Measurements from ENCODE around the gene MYH9.

MYH9 gene

DNA sequence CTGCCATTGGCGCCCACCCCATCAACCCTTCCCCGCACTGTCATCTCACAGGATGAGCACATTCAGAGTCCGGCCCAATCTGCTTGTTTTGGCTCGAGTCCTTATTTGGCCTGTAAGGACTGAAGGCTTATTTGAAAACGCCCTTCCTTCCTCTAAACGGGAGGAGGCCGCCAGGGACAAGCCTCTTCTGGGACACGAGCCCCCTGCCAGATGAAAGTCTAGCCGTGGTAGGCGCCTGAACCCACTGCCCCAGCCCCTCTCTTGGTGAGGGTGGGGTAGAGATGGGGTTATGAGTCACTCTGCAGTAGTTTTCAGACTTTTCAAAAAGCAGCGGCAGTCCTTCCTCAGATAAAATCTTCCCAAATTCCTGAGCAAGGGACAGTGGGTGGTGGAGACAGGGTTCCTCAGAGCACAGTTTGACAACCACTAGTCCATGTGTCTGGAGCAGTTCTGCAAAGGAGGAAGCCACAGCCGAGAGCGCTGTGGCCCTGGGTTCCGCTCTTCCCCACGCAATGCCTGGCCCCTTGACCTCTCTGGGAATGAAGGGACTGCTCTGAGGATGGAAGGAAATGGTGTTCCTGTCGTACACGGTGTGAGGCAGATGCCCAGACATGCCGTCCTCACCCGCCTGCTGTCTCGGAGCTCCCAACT is 57.0 kb downstream of the MYH9 start (continued):
- TF ChIP-seq, protein P1, sequence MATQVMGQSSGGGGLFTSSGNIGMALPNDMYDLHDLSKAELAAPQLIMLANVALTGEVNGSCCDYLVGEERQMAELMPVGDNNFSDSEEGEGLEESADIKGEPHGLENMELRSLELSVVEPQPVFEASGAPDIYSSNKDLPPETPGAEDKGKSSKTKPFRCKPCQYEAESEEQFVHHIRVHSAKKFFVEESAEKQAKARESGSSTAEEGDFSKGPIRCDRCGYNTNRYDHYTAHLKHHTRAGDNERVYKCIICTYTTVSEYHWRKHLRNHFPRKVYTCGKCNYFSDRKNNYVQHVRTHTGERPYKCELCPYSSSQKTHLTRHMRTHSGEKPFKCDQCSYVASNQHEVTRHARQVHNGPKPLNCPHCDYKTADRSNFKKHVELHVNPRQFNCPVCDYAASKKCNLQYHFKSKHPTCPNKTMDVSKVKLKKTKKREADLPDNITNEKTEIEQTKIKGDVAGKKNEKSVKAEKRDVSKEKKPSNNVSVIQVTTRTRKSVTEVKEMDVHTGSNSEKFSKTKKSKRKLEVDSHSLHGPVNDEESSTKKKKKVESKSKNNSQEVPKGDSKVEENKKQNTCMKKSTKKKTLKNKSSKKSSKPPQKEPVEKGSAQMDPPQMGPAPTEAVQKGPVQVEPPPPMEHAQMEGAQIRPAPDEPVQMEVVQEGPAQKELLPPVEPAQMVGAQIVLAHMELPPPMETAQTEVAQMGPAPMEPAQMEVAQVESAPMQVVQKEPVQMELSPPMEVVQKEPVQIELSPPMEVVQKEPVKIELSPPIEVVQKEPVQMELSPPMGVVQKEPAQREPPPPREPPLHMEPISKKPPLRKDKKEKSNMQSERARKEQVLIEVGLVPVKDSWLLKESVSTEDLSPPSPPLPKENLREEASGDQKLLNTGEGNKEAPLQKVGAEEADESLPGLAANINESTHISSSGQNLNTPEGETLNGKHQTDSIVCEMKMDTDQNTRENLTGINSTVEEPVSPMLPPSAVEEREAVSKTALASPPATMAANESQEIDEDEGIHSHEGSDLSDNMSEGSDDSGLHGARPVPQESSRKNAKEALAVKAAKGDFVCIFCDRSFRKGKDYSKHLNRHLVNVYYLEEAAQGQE (tag by site-specific recombination; IDR thresholded peaks at IDR 0.05), result no peak
- TF ChIP-seq ZNF843 (tag by site-specific recombination; IDR thresholded peaks at IDR 0.05) (no peak), KLF1 (tag by site-specific recombination; IDR thresholded peaks at IDR 0.05) (peak; percentile 33; the same call in 1 of the 2 replicates)

DNA sequence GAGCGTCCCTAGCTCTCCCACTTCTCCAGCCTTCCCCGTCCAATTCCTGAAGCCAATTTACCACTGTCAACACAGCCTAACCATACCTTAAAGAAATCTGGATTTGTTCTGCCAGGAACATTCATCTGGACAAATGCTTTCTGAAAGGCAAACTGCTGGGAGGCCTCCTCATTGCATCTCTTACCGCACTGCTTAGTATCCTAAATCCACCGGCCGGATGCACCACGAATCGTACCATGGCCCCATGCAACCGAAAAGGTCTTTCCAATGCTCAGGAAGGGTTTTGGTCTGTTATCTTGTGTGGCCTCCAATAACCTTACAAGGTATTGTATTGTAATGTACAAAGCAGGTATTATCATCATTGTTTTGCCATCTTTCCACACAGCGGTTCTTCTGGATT is 57.6 kb downstream of the MYH9 start:
- TF ChIP-seq, protein P2, sequence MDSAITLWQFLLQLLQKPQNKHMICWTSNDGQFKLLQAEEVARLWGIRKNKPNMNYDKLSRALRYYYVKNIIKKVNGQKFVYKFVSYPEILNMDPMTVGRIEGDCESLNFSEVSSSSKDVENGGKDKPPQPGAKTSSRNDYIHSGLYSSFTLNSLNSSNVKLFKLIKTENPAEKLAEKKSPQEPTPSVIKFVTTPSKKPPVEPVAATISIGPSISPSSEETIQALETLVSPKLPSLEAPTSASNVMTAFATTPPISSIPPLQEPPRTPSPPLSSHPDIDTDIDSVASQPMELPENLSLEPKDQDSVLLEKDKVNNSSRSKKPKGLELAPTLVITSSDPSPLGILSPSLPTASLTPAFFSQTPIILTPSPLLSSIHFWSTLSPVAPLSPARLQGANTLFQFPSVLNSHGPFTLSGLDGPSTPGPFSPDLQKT (IDR thresholded peaks at IDR 0.05; ENCODE audit: borderline replicate concordance, low read depth, low read length), result no peak
- TF ChIP-seq SP2 (tag by site-specific recombination; IDR thresholded peaks at IDR 0.05), result no peak
- TF ChIP-seq ZBTB21 (tag by site-specific recombination; IDR thresholded peaks at IDR 0.05), result no peak
- no peak for TF ChIP-seq ZNF768 (tag by site-specific recombination; IDR thresholded peaks at IDR 0.05)
- TF ChIP-seq SP7 (tag by site-specific recombination; IDR thresholded peaks at IDR 0.05), result no peak
- no peak for TF ChIP-seq ZNF157 (tag by site-specific recombination; IDR thresholded peaks at IDR 0.05)
- no peak for TF ChIP-seq ZNF544 (tag by site-specific recombination; IDR thresholded peaks at IDR 0.05)
- TF ChIP-seq ZBTB7A (tag by site-specific recombination; IDR thresholded peaks at IDR 0.05; ENCODE audit: low read depth), result no peak
- TF ChIP-seq ZNF416 (tag by site-specific recombination; IDR thresholded peaks at IDR 0.05), result no peak
- TF ChIP-seq ZNF404 (tag by site-specific recombination; IDR thresholded peaks at IDR 0.05), result no peak
- TF ChIP-seq ZNF658 (tag by site-specific recombination; IDR thresholded peaks at IDR 0.05), result no peak
- no peak for TF ChIP-seq SETDB1 (IDR thresholded peaks at IDR 0.05; ENCODE audit: insufficient read length, low read length)
- TF ChIP-seq ZBTB20 (tag by site-specific recombination; IDR thresholded peaks at IDR 0.05), result no peak
- no peak for TF ChIP-seq ZNF76 (tag by site-specific recombination; IDR thresholded peaks at IDR 0.05; ENCODE audit: borderline replicate concordance, low read depth)
- TF ChIP-seq YY2 (tag by site-specific recombination; IDR thresholded peaks at IDR 0.05), result no peak
- no peak for TF ChIP-seq ZNF626 (tag by site-specific recombination; IDR thresholded peaks at IDR 0.05)
- no peak for TF ChIP-seq ZNF354C (tag by site-specific recombination; IDR thresholded peaks at IDR 0.05; ENCODE audit: borderline replicate concordance, low read depth)
- TF ChIP-seq ZFP37 (tag by site-specific recombination; IDR thresholded peaks at IDR 0.05), result no peak
- TF ChIP-seq, protein P3, sequence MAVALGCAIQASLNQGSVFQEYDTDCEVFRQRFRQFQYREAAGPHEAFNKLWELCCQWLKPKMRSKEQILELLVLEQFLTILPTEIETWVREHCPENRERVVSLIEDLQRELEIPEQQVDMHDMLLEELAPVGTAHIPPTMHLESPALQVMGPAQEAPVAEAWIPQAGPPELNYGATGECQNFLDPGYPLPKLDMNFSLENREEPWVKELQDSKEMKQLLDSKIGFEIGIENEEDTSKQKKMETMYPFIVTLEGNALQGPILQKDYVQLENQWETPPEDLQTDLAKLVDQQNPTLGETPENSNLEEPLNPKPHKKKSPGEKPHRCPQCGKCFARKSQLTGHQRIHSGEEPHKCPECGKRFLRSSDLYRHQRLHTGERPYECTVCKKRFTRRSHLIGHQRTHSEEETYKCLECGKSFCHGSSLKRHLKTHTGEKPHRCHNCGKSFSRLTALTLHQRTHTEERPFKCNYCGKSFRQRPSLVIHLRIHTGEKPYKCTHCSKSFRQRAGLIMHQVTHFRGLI (tag by site-specific recombination; IDR thresholded peaks at IDR 0.05), result no peak
- TF ChIP-seq ZNF530 (tag by site-specific recombination; IDR thresholded peaks at IDR 0.05; ENCODE audit: low read depth), result no peak
- CTCF ChIA-PET, result interaction anchor here (0.8 kb wide), 1 partner anchor 140 kb away, joined by 3 read pairs; no protein-coding TSS in a partner anchor
- Histone ChIP-seq H3K36me3 (ENCODE audit: control insufficient read depth in 2 of 2, insufficient read depth in 1 of 2, low read length in 2 of 2) (peaks cover 0 to 70% of the 10 kb centered on the region in 2 experiments; a peak in 2 of 3 replicates), H3K4me3 (ENCODE audit: low read depth, low read length) (peak overlapping the region; percentile 20), H3K9me3 (ENCODE audit: control insufficient read depth, insufficient read depth, low read depth, low read length) (no peaks in the 10 kb centered on the region), H3K27ac (ENCODE audit: extremely low read depth, low read depth, low read length) (peak overlapping the region; percentile 85), H3K4me1 (ENCODE audit: control insufficient read depth, insufficient read depth, low read length) (peaks cover 48% of the 10 kb centered on the region)
- POLR2A ChIA-PET, result interaction anchor here (0.6 to 2.6 kb wide), 3 partner anchors 55 to 153 kb away, joined by 3 to 8 read pairs (median 7); no protein-coding TSS in a partner anchor

All from HEK293 (cell line).